NCI-H1694 treated with DMSO at 0.1 percent for 48 hours (cell line): ENCODE measurements around the gene UPK3BL1.
"Not testable (repeated sequence)": the region's sequence is repeated elsewhere in the genome, so short reads cannot be mapped to it uniquely, and the experiment has no call there.

ENCODE experiments used
- DNase-seq: peaks from one replicate; lab custom pipeline; 2025; lab: John Stamatoyannopoulos, UW

The UPK3BL1 gene

DNA sequence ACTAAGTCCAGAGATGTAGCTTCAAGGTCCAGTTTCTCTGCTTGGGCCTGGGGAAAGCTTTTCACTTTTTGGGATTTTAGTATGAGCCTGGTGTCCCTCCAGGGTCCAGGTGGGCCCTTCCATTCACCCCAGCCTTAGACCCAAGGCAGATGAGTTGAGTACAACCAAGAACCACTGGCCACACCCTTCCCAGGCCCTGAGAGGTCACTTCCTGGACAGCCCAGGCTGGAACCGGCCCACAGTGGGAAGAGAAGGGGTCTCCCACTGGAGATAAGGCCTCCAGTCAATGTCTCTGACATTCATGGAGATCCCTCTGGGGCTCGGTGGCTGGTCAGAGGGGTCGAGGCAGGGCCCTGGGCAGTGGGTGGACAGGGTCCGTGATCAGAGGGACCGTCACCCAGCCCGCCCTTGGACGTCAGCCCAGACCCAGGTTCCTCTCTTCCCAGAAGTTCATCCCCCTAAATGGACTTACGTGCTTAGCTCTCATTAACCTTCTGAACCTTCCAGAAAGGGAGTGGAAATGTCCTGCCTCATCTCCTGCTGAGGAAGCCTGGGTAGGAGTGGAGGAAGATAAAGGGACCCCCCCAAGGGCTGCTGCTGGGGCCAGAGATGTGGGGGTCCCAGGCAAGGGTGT, 15.2 kb downstream of the UPK3BL1 start:
- DNase-seq = not testable (repeated sequence)

DNA sequence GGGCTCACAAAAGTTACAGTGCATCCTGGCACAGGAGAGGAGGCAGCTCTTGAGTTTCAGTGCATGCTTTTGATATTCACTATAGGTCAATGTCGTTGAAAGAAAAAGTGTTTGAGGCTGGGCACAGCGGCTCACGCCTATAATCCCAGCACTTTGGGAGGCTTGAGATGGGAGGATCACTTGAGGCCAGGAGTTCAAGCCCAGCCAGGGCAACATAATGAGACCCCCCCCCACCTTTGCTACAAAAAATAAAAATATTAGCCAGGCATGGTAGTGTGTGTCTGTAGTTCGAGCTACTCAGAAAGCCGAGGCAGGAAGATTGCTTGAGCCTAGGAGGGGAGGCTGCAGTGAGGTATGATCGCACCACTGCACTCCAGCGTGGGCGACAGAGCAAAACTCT, 24.5 kb downstream of the UPK3BL1 start:
- DNase-seq = not testable (repeated sequence)

DNA sequence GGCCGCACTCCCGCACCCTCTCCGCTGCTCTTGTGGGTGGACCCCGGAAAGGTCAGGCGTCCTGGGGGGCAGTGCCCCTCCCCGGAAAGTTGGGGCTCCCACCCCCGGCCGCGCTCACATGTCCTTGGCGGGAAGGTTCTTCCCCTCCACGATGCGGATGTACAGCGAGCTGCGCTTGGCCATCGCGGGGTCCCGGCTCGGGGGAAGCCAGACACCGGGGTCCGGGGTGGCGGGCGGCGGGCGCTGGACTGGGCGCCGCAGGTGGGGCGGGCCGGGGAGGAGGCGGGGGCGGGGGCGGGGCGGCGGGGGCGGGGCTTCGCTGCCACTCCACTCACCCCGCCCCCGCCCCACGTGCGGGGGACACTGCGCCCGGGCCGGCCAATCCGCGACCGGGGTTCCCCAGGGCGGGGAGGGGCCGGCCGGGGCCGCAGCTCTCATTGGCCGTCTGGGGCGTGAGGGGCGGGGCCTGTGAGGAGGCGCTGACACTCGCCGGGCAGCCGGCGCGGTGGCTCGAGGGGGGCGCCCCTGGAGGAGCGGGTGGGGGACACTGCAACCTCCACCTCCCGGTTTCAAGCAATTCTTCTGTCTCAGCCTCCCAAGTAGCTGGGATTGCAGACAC, 26.0 kb downstream of the UPK3BL1 start, which contains the start of gene RASA4:
TSS of gene RASA4 (minus strand) at position 250 of the 619 bp plus-strand sequence. CDS start at position 183, 67 bp downstream.
- not testable (repeated sequence) for DNase-seq

DNA sequence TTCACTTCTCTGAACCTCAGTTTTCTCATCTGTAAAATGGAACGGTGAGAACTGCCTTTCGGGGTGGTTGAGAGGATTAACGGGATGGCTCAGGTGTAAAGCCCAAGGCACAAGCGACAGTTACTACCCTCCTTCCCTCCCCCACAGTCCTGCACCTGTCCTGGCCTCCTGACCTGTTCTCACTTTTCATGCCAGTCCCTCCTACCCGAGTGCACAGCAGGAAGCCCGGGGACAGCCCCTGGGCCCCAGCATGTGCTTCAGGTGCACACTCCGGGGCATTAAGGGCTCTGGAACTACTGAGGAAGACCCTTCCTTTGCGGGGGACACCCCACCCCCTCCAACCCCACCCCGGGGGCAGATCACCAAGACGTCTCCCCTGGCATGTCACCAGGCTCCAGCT, 26.7 kb downstream of the UPK3BL1 start:
- DNase-seq = not testable (repeated sequence)

DNA sequence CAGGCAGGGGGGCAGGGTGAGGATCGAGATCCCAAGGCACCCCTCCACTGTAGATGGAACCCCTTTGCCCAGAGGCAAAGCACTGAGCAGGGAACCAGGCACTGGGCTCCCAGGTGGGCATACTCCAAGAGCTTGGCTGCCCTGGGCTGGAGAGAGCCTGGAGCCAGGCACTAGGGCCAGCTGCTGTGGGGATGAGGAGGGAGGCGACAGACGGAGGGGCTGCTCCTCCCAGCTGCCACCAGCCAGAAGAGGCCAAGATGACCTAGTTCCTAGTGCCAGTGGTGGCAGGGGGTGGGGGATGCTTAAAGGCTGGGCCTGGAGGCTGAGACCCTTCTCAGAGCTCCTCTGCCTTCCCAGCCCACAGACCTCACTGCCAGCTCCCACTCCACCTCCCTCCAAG, 27.7 kb downstream of the UPK3BL1 start:
- DNase-seq = not testable (repeated sequence)

- DNase-seq = not testable (repeated sequence)
Observed at GRCh38 chr7:102614346-102614697, 28.3 kb downstream of the UPK3BL1 start.

- not testable (repeated sequence) for DNase-seq
Observed at GRCh38 chr7:102613575-102614345, 28.8 kb downstream of the UPK3BL1 start.

GRCh38 chr7:102611675-102612325, 30.8 kb downstream of the UPK3BL1 start:
- not testable (repeated sequence) for DNase-seq

DNA sequence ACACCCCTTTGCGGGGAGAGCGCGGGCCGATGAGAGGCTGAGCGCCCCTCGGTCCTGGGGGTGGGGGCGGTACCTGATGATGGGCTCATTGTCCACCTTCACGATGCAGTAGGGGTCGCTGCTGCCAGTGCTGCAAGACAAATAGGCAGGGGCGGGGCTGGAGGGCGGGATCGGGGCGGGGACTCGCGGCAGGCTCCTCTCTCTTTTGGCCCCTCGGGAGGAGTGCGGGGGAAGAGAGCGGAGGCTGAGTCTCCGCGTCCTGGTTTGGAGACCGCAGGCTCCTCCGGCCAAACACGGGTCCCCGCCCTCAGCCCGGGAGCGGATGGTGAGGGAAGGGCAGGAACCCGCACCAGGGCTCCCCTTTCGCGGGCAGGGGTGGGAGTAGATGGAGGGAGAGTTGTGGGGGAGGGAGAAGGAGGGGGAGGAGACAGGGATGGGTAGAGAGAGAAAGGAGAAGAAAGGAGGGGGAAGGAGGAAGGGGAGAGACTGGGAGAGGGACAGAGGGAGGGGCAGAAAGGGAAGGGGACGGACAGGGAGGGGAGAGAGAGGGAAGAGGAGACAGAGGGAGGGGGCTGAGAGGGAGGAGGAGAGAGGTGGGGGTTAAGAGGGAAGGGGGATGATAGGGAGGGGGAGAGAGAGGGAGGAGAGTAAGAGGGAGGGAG, 31.4 kb downstream of the UPK3BL1 start:
- DNase-seq = not testable (repeated sequence)

GRCh38 chr7:102610441-102610840, 32.1 kb downstream of the UPK3BL1 start:
- DNase-seq = not testable (repeated sequence)

DNA sequence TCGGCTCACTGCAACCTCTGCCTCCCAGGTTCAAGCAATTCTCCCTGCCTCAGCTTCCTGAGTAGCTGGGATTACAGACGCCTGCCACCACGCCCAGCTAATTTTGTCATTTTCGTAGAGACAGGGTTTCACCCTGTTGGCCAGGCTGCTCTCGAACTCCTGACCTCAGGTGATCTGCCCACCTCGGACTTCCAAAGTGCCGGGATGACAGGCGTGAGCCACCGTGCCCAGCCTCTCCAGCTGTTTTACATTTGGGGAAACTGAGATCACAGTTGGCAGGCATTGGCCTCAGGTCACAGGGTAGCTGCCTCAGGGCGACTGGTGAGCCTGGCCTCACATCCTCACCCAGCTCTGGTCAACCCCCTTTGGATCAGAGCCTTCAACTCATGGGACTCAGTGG, 32.9 kb downstream of the UPK3BL1 start:
- DNase-seq = not testable (repeated sequence)

- not testable (repeated sequence) for DNase-seq
Observed at GRCh38 chr7:102606848-102607247, 35.7 kb downstream of the UPK3BL1 start.

DNA sequence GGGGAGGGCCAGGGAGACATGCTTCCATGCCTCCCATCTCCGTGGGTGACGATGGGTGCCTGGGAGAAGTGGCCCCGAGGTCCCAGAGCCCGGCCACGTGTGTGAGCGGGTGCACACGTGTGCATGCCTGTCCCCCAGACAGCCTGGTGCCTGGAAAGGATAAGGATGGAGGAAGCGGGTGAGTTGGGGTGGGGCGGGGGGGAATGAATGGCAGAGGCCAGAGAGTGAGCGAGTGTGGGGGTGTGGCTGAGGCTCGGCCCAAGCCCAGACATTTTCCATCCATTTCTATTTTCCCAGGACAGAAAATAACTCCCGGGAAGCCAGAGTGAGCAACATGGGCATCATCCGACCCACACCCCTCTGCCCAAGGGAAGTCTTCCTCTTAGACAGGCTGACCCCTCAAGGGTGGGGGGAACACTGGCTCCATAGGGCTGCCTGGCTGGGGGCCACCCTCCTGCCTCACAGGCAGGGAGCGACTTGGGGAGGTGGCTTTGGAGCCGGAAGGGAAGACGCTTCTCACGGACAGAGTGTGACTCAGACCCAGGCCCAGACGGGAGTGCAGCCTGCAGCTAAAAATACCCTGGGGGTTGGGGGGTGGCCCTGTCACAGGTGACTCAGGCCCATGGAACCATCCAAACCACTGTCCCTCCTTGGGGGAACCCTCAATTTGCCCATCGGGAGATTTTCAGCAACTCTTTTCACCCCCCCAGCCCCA, 38.0 kb downstream of the UPK3BL1 start:
- not testable (repeated sequence) for DNase-seq

DNA sequence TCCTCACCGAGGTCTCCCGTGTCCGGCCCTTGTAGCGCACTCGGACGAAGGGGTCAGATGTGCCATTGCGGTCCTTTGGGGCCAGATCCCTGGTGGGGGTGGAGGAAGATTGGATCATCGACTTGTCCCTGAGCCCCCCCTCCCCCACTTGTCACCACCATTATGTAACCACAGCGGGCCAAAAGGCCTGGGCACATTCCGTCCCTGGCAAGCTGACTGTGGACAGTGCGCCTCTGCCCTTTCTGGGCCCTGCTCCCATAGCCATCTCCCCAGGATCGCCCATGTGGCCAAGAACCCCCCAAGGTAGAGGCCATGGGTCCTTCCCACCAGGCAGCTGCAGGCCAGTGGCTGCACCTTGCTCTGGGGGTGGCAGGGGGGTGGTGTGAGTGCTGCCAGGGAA, 40.3 kb downstream of the UPK3BL1 start:
- not testable (repeated sequence) for DNase-seq

GRCh38 chr7:102599699-102600098, 42.9 kb downstream of the UPK3BL1 start:
- DNase-seq = not testable (repeated sequence)

DNA sequence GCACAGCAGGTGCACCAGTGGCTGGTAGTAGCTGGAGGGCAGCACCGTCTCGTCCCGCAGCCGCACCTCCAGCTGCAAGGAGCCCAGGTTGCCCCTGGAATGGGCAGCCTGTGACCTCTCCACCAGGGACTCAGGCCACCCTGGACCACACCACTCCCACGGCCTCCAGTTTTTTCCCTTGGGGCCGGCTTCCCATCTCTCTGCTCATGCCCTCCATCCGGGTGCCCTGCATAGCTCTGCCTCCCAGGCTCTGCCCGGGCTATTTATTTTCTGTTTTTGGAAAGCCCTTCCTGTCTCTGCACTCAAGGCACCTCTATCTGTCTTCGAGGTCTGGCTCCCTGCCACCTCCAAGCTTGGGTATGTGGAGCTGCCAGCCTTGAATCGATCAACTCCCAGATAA, 46.6 kb downstream of the UPK3BL1 start:
- not testable (repeated sequence) for DNase-seq

DNA sequence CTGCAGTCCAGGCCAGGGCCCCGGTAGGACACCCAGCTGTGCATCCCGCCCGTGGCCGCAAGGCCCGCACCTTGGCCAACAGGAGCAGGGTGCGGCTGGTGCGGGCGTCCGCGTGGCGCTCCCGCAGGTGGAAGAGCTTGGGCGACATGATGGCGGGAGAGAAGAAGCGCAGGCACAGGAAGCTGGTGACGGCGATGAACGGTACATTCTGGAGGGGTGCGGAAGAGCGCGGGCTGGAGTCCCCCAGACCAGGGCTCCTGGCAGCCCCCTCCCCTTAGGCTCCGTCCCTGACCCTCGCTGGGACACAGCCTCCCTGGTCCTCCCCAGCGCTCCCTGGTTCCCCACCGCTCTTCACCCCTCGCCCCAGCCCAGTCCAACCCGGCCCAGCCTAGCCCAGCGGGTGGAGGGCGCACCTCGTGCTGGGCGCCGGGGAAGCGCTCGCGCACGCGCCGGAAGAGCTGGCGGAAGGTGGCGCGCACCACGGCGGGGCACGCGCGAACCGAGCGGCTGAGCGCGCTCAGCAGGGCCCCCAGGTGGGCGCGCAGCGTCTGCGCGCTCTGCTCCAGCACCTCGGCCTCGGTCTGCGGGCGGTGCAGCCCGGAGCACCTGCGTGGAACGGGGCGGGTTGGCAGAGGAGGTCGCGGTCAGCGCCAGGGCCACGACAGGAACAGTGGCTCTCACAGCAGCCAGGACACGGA, 48.8 kb downstream of the UPK3BL1 start:
- not testable (repeated sequence) for DNase-seq

GRCh38 chr7:102592477-102593019, 50.0 kb downstream of the UPK3BL1 start:
- not testable (repeated sequence) for DNase-seq

GRCh38 chr7:102589857-102590256, 52.7 kb downstream of the UPK3BL1 start:
- not testable (repeated sequence) for DNase-seq
